Mesenchymal stem cell (in vitro differentiated cells and primary cell): ENCODE measurements around the gene FARS2.
"Not testable (repeated sequence)": the region's sequence is repeated elsewhere in the genome, so short reads cannot be mapped to it uniquely, and the experiment has no call there.

ENCODE experiments used
- DNase-seq: peaks from one replicate; pipeline ENCODE4 v3.0.0-alpha.2; 2013
- H2AFZ ChIP-seq: one replicate; pipeline ENCODE4 v1.6.1; 2013; ENCODE audit warnings: low read depth, mild to moderate bottlenecking, control low read depth, inconsistent platforms, low read length, moderate library complexity
- H2AK5ac ChIP-seq: 2 replicates; pipeline ENCODE4 v1.6.1; 2013; ENCODE audit warnings: low read length, moderate library complexity, mild to moderate bottlenecking, inconsistent platforms; ENCODE audit not compliant: severe bottlenecking
- H2BK120ac ChIP-seq: one replicate; pipeline ENCODE4 v1.6.1; 2013; ENCODE audit warnings: low read depth, mild to moderate bottlenecking, inconsistent platforms, low read length, moderate library complexity
- H2BK12ac ChIP-seq, 2 experiments: one replicate each; pipeline ENCODE4 v1.6.1; 2013; ENCODE audit warnings: inconsistent platforms in 2 of 2, low read length in 2 of 2, mild to moderate bottlenecking in 2 of 2, moderate library complexity in 2 of 2, control low read depth in 1 of 2
- H2BK15ac ChIP-seq: one replicate; pipeline ENCODE4 v1.6.1; 2013; ENCODE audit warnings: mild to moderate bottlenecking, low read depth, inconsistent platforms; ENCODE audit not compliant: poor library complexity, severe bottlenecking
- H2BK5ac ChIP-seq: 2 replicates; pipeline ENCODE4 v1.6.1; 2013; ENCODE audit warnings: low read depth, mild to moderate bottlenecking, low read length, control low read depth, inconsistent platforms; ENCODE audit not compliant: poor library complexity, severe bottlenecking
- H3K14ac ChIP-seq, 2 experiments: one replicate each; pipeline ENCODE4 v1.6.1; 2013; ENCODE audit warnings: inconsistent platforms in 2 of 2, low read length in 2 of 2, control low read depth in 1 of 2, mild to moderate bottlenecking in 1 of 2, moderate library complexity in 1 of 2
- H3K18ac ChIP-seq, 2 experiments: one replicate each; pipeline ENCODE4 v1.6.1; 2013; ENCODE audit warnings: inconsistent platforms in 2 of 2, low read length in 2 of 2, control low read depth in 1 of 2, low read depth in 1 of 2, mild to moderate bottlenecking in 1 of 2
- H3K23ac ChIP-seq, 2 experiments: one replicate each; pipeline ENCODE4 v1.6.1; 2013; ENCODE audit warnings: inconsistent platforms in 2 of 2, low read length in 2 of 2, mild to moderate bottlenecking in 2 of 2, moderate library complexity in 2 of 2, control low read depth in 1 of 2
- H3K27ac ChIP-seq: 2 replicates; pipeline ENCODE4 v1.5.1; 2013; ENCODE audit warnings: mild to moderate bottlenecking, moderate library complexity, low read length, control low read depth, inconsistent platforms; ENCODE audit not compliant: poor library complexity, severe bottlenecking
- H3K27me3 ChIP-seq, 2 experiments: 2 replicates each; pipeline versions ENCODE4 v1.6.1 to v1.7.0; 2013; ENCODE audit warnings: low read length in 2 of 2, mild to moderate bottlenecking in 2 of 2, moderate library complexity in 2 of 2, control low read depth in 1 of 2, inconsistent platforms in 1 of 2; ENCODE audit not compliant: control insufficient read depth in 1 of 2, insufficient read depth in 1 of 2
- H3K36me3 ChIP-seq, 2 experiments: 2 replicates each; pipeline versions ENCODE4 v1.6.1 to v1.7.0; 2013; ENCODE audit warnings: low read length in 2 of 2, control low read depth in 1 of 2, inconsistent platforms in 1 of 2, low read depth in 1 of 2, mild to moderate bottlenecking in 1 of 2; ENCODE audit not compliant: insufficient read depth in 2 of 2, control insufficient read depth in 1 of 2
- H3K4ac ChIP-seq, 2 experiments: one replicate each; pipeline ENCODE4 v1.6.1; 2013; ENCODE audit warnings: inconsistent platforms in 2 of 2, low read length in 2 of 2, mild to moderate bottlenecking in 2 of 2, moderate library complexity in 2 of 2, control low read depth in 1 of 2, low read depth in 1 of 2
- H3K4me1 ChIP-seq: 2 replicates; pipeline ENCODE4 v1.6.1; 2013; ENCODE audit warnings: low read depth, low read length, control low read depth; ENCODE audit not compliant: control insufficient read depth, insufficient read depth
- H3K4me2 ChIP-seq: 2 replicates; pipeline ENCODE4 v1.6.1; 2013; ENCODE audit warnings: low read length, mild to moderate bottlenecking, inconsistent platforms; ENCODE audit not compliant: poor library complexity, severe bottlenecking
- H3K4me3 ChIP-seq, 2 experiments: 2 replicates each; pipeline versions ENCODE4 v1.5.1 to v1.7.0; 2013; ENCODE audit warnings: low read length in 2 of 2, mild to moderate bottlenecking in 2 of 2, control low read depth in 1 of 2, low read depth in 1 of 2; ENCODE audit not compliant: insufficient read depth in 1 of 2
- H3K79me1 ChIP-seq: replicated peaks from 2 replicates; pipeline ENCODE4 v1.6.1; 2013; ENCODE audit warnings: mild to moderate bottlenecking, control low read depth, low read length, inconsistent platforms; ENCODE audit not compliant: poor library complexity, severe bottlenecking
- H3K9ac ChIP-seq: 2 replicates; pipeline ENCODE4 v1.7.0; 2013; ENCODE audit warnings: mild to moderate bottlenecking, low read length, moderate library complexity
- H3K9me3 ChIP-seq: 2 replicates; pipeline ENCODE4 v1.7.0; 2013; ENCODE audit warnings: mild to moderate bottlenecking, low read length; ENCODE audit not compliant: control insufficient read depth
- H4K8ac ChIP-seq: one replicate; pipeline ENCODE4 v1.6.1; 2013; ENCODE audit warnings: inconsistent platforms, mild to moderate bottlenecking, low read length, moderate library complexity
- H4K91ac ChIP-seq: one replicate; pipeline ENCODE4 v1.6.1; 2013; ENCODE audit warnings: mild to moderate bottlenecking, low read length, inconsistent platforms
- WGBS: methylation state at CpG from one replicate; pipeline ENCODE4 v1.1.7; 2013; ENCODE audit warnings: mixed read lengths; 5-methylcytosine and 5-hydroxymethylcytosine counted together

The FARS2 gene

DNA sequence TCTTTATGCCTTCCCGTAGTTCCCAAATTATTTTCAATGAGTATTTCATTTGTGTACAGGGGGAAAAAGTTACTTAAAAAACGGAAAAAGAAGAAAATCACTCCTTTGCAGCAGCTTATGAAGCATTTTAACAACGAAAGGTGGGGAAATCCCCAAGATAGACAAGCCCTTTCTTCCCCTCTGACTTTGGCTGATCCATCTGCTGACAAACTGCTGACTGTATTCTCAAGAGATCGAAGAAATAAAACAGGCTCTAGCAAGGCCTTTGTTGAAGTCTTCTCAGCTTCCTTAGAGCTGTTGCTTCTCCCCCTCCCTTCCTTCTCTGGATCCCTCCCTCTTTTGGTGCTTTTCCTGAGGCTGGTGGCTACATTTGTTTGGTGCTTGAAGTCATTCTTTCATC lies 420.2 kb downstream of the FARS2 start:
- no peak overlapping the region for H3K18ac ChIP-seq
- H3K9me3 ChIP-seq = no peaks in the 10 kb centered on the region
- H3K9ac ChIP-seq = peak overlapping the region; percentile 53
- no peak for DNase-seq
- no peak overlapping the region for H2AFZ ChIP-seq
- H3K14ac ChIP-seq = no peak overlapping the region
- H3K79me1 ChIP-seq = no peaks in the 10 kb centered on the region
- no peak overlapping the region for H4K91ac ChIP-seq
- peaks cover 2% of the 10 kb centered on the region for H3K4me1 ChIP-seq
- H4K8ac ChIP-seq = no peak overlapping the region
- H3K23ac ChIP-seq = no peak overlapping the region
- no peak overlapping the region for H3K4me3 ChIP-seq
- no peak overlapping the region for H3K27ac ChIP-seq
- no peaks in the 10 kb centered on the region for H3K27me3 ChIP-seq
- WGBS = 70% methylated on average over 3 of the region's 4 CpGs
- no peak overlapping the region for H2BK120ac ChIP-seq
- H2BK15ac ChIP-seq = no peak overlapping the region
- no peak overlapping the region for H2BK12ac ChIP-seq
- H3K36me3 ChIP-seq = no peaks in the 10 kb centered on the region
- no peak overlapping the region for H2AK5ac ChIP-seq
- no peak overlapping the region for H3K4ac ChIP-seq
- H2BK5ac ChIP-seq = no peak overlapping the region
- no peak overlapping the region for H3K4me2 ChIP-seq

DNA sequence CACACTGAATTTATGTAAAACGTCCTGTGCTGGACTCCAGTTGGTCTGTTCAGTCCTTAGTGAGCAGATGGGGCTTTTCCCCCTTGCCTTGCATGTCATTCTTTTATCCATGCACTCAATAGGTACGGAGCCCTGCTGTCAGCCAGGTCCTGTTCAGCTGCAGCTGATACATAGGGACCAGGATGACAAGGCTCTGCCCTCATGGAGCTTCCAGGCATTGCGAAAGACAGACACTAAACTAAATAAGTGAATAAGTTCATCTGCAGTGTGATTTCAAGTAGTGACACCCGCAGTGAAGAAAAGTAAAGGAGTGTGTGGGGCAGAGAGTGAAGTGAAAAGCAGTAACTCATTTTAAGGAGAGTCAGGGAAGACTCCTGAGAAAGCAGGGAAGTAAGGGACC lies 421.2 kb downstream of the FARS2 start:
- H3K18ac ChIP-seq = no peak overlapping the region
- H2BK15ac ChIP-seq = no peak overlapping the region
- peak overlapping the region; percentile 52 for H4K91ac ChIP-seq
- peaks cover 2% of the 10 kb centered on the region for H3K4me1 ChIP-seq
- H3K79me1 ChIP-seq = no peaks in the 10 kb centered on the region
- H3K9ac ChIP-seq = no peak overlapping the region
- H4K8ac ChIP-seq = no peak overlapping the region
- no peak overlapping the region for H3K4me3 ChIP-seq
- H2AK5ac ChIP-seq = no peak overlapping the region
- no peaks in the 10 kb centered on the region for H3K9me3 ChIP-seq
- H3K27ac ChIP-seq = no peak overlapping the region
- DNase-seq = no peak
- no peak overlapping the region for H2AFZ ChIP-seq
- WGBS = 97% methylated on average over 4 of the region's 4 CpGs
- H3K14ac ChIP-seq = no peak overlapping the region
- no peak overlapping the region for H3K4me2 ChIP-seq
- H3K27me3 ChIP-seq = no peaks in the 10 kb centered on the region
- H3K36me3 ChIP-seq = no peaks in the 10 kb centered on the region
- no peak overlapping the region for H2BK12ac ChIP-seq
- no peak overlapping the region for H2BK120ac ChIP-seq
- no peak overlapping the region for H3K4ac ChIP-seq
- no peak overlapping the region for H2BK5ac ChIP-seq
- no peak overlapping the region for H3K23ac ChIP-seq

DNA sequence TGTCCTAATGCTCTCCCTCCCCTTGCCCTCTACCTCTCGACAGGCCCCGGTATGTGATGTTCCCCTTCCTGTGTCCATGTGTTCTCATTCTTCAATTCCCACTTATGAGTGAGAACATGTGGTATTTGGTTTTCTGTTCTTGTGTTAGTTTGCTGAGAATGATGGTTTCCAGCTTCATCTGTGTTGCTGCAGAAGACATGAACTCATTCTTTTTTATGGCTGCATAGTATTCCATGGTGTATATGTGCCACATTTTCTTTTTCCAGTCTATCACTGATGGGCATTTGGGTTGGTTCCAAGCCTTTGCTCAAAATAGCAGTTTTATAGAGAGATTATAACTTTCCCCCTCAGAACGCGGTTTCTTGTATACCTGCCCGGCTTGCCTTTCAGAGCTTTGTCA lies 422.4 kb downstream of the FARS2 start:
- H3K36me3 ChIP-seq, H2AFZ ChIP-seq, H3K4me2 ChIP-seq, DNase-seq, H3K4me3 ChIP-seq, H3K4me1 ChIP-seq, H3K27me3 ChIP-seq, H2BK120ac ChIP-seq, H4K91ac ChIP-seq, H3K9me3 ChIP-seq, H3K23ac ChIP-seq, H3K14ac ChIP-seq, H3K18ac ChIP-seq, H2AK5ac ChIP-seq, H2BK15ac ChIP-seq, H3K27ac ChIP-seq, H3K9ac ChIP-seq, H3K79me1 ChIP-seq, H2BK12ac ChIP-seq, H2BK5ac ChIP-seq: not testable (repeated sequence)
- peak overlapping the region in 1 of 2 experiments; percentile 69 for H3K4ac ChIP-seq
- peak overlapping the region; percentile 48 for H4K8ac ChIP-seq
- 64% methylated on average over 3 of the region's 5 CpGs for WGBS

DNA sequence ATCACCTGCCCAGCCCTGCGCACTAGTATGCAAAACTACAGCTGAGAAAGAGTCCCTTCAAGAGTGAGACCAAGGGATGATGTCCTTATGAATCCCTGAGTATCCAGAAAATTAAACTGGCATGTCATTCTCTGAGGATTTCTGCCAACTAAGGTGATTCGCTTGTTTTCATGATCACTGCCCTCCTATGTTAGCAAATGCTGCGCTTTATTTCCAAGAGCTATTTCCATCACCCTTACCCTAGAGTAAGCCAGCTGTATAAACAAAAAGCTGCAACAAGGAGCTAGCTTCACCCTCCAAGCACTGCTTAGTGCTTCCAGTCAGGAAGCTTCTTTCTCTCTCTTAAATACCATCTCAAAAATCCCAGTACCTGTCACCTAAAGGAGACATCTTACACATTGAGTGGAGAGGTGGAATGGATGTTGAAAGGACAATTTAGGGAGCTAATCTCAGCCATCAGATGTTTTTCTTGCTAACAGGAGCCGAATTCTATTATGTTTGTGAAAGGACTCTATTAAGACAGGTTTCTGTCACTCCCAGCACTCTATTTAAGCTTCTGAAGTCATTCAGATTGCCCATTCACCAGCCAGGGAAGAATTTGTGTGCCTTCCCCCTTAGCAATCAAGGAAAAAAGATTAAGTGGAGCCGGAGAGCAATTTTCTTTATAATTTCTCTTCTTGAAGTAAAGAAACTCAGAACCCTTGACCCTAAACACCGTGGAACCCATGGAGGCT lies 423.2 kb downstream of the FARS2 start:
- Histone ChIP-seq H3K18ac (no peak overlapping the region), H3K9ac (peak overlapping the region; percentile 19), H3K9me3 (no peaks in the 10 kb centered on the region), H2AFZ (no peak overlapping the region), H3K4me2 (no peak overlapping the region), H3K14ac (no peak overlapping the region), H2BK12ac (no peak overlapping the region), H3K27ac (no peak overlapping the region), H2AK5ac (no peak overlapping the region), H4K8ac (peak overlapping the region; percentile 48), H3K4me3 (no peak overlapping the region), H4K91ac (peak overlapping the region; percentile 55), H3K4me1 (peaks cover 2% of the 10 kb centered on the region), H3K27me3 (no peaks in the 10 kb centered on the region), H3K36me3 (no peaks in the 10 kb centered on the region), H2BK5ac (no peak overlapping the region), H3K23ac (no peak overlapping the region), H2BK120ac (no peak overlapping the region), H3K79me1 (no peaks in the 10 kb centered on the region), H3K4ac (no peak overlapping the region), H2BK15ac (peak overlapping the region; percentile 65)
- no peak for DNase-seq
- 93% methylated on average over 5 of the region's 6 CpGs for WGBS
